Measurements from ENCODE around the gene HS3ST3B1. TPM values are rescaled to one million over a fixed set of nuclear protein-coding genes. Genes with fewer than 3 reads are reported as not detected.

Gene HS3ST3B1
- polyA plus RNA-seq, 1 of the 3 experiments (the other 2 are of a cell fraction), result 0.67 TPM

GRCh38 chr17:14395255-14395654, 94.4 kb downstream of the HS3ST3B1 start:
- POLR2A ChIA-PET, result no interaction called here
- no peak for TF ChIP-seq EP300 (IDR thresholded peaks at IDR 0.05; ENCODE audit: borderline replicate concordance in 1 of 2, low read depth in 1 of 2, low read length in 1 of 2)
- no peak for TF ChIP-seq SMC3 (IDR thresholded peaks at IDR 0.05; ENCODE audit: low read depth, low read length)
- TF ChIP-seq FOSL2 (IDR thresholded peaks at IDR 0.05; ENCODE audit: borderline replicate concordance, low read depth), result no peak
- TF ChIP-seq GATA2 (CRISPR knock-in tag; IDR thresholded peaks at IDR 0.05), result no peak
- TF ChIP-seq ELF1 (IDR thresholded peaks at IDR 0.05), result no peak
- no peak for TF ChIP-seq POLR2AphosphoS5 (IDR thresholded peaks at IDR 0.05; ENCODE audit: low read depth, low read length)
- no peak for TF ChIP-seq FOXJ3 (CRISPR knock-in tag; IDR thresholded peaks at IDR 0.05)
- no peak for TF ChIP-seq CHD2 (IDR thresholded peaks at IDR 0.05; ENCODE audit: low read length, partially characterized antibody)
- TF ChIP-seq TEAD4 (IDR thresholded peaks at IDR 0.05; ENCODE audit: borderline replicate concordance, insufficient read depth), result no peak
- TF ChIP-seq IRF3 (IDR thresholded peaks at IDR 0.05; ENCODE audit: low read depth, low read length), result no peak
- no peak for TF ChIP-seq RXRA (IDR thresholded peaks at IDR 0.05; ENCODE audit: borderline replicate concordance, low read depth)
- no peak for TF ChIP-seq MAX (IDR thresholded peaks at IDR 0.05; ENCODE audit: low read depth)
- TF ChIP-seq JUND (IDR thresholded peaks at IDR 0.05), result no peak
- no peak for TF ChIP-seq ZBTB33 (IDR thresholded peaks at IDR 0.05; ENCODE audit: borderline replicate concordance, low read depth)
- TF ChIP-seq USF1 (IDR thresholded peaks at IDR 0.05; ENCODE audit: borderline replicate concordance, low read depth), result no peak
- no peak for TF ChIP-seq PBX3 (IDR thresholded peaks at IDR 0.05)
- no peak for TF ChIP-seq TAF1 (IDR thresholded peaks at IDR 0.05; ENCODE audit: borderline replicate concordance, low read depth, low read length)

More at GRCh38 chr17:14395255-14395654, 94.4 kb downstream of the HS3ST3B1 start:
- no peaks in the 10 kb centered on the region for H3K36me3 ChIP-seq (replicated peaks in 1 of 2; ENCODE audit: control insufficient read depth in 1 of 2, insufficient read depth in 2 of 2, low read length in 1 of 2)
- no peak for DNase-seq
- no peak overlapping the region for H3K4me2 ChIP-seq
- H3K9me2 ChIP-seq, result no peaks in the 10 kb centered on the region
- H3K27ac ChIP-seq (ENCODE audit: low read depth in 2 of 2, low read length in 1 of 2), result no peak overlapping the region
- H3K79me2 ChIP-seq (ENCODE audit: insufficient read depth), result no peaks in the 10 kb centered on the region
- H3K4me1 ChIP-seq (ENCODE audit: control insufficient read depth in 1 of 2, insufficient read depth in 2 of 2, low read depth in 1 of 2, low read length in 1 of 2), result no peaks in the 10 kb centered on the region
- H3K4me3 ChIP-seq (ENCODE audit: low read depth in 2 of 2, low read length in 1 of 2), result no peak overlapping the region
- H2AFZ ChIP-seq (ENCODE audit: low read depth), result no peak overlapping the region
- 10% methylated on average over 3 of the region's 3 CpGs for WGBS (ENCODE audit: low lambda C conversion rate)
- no peaks in the 10 kb centered on the region for H3F3A ChIP-seq (replicated peaks; ENCODE audit: insufficient read depth)
- no peaks in the 10 kb centered on the region for H3K9me3 ChIP-seq
- H3K27me3 ChIP-seq (ENCODE audit: insufficient read depth), result no peaks in the 10 kb centered on the region; the same call in 1 of the 2 replicates
- H4K20me1 ChIP-seq (ENCODE audit: insufficient read depth), result no peaks in the 10 kb centered on the region
- H3K9ac ChIP-seq, result no peak overlapping the region
- CTCF ChIA-PET, result no interaction called here

All from SK-N-SH (cell line).